ENCODE results near the gene ZMYM2. TPM values are rescaled to one million over a fixed set of nuclear protein-coding genes. Genes with fewer than 3 reads are reported as not detected.

Gene ZMYM2
- total RNA-seq, 6 experiments from 2014 or later, result 17.1 to 35.2 (median 25.9) TPM

- ATAC-seq, result no peak
- Histone ChIP-seq H3K27me3 (no peaks in the 10 kb centered on the region), H3K27ac (no peak overlapping the region), H3K36me3 (peaks cover 0 to 35% (median 14%) of the 10 kb centered on the region in 4 donors), H3K9me3 (no peaks in the 10 kb centered on the region), H3K4me1 (no peaks in the 10 kb centered on the region), H3K4me3 (no peak overlapping the region)
- WGBS (ENCODE audit: insufficient coverage, low coverage, low lambda C conversion rate, missing lambda C conversion rate), result 90% methylated on average over 2 of the region's 2 CpGs
- intact Hi-C loops (cut with DNase I), result no loop called here
- no peak for DNase-seq
- TF ChIP-seq POLR2A (IDR thresholded peaks at IDR 0.05), result no peak
- no peak for TF ChIP-seq CTCF (IDR thresholded peaks at IDR 0.05)
These were observed 33.0 kb downstream of the ZMYM2 start for GRCh38 chr13:19991531-19991930.

- no peak overlapping the region for H3K27ac ChIP-seq
- TF ChIP-seq CTCF (IDR thresholded peaks at IDR 0.05), result no peak
- TF ChIP-seq POLR2A (IDR thresholded peaks at IDR 0.05), result no peak
- H3K4me1 ChIP-seq, result no peaks in the 10 kb centered on the region
- no peaks in the 10 kb centered on the region for H3K27me3 ChIP-seq
- H3K36me3 ChIP-seq, result peaks cover 0 to 37% (median 14%) of the 10 kb centered on the region in 4 donors
- 65% methylated on average over 4 of the region's 4 CpGs for WGBS (ENCODE audit: insufficient coverage, low coverage, low lambda C conversion rate, missing lambda C conversion rate)
- DNase-seq (no peak), ATAC-seq (no peak)
- no peaks in the 10 kb centered on the region for H3K9me3 ChIP-seq
- intact Hi-C loops (cut with DNase I), result no loop called here
- H3K4me3 ChIP-seq, result no peak overlapping the region
These were observed 34.5 kb downstream of the ZMYM2 start for GRCh38 chr13:19993024-19993423.

GRCh38 chr13:19998960-19999359 lies 40.4 kb downstream of the ZMYM2 start:
- DNase-seq (no peak), ATAC-seq (no peak)
- H3K4me1 ChIP-seq, result no peaks in the 10 kb centered on the region
- H3K4me3 ChIP-seq, result no peak overlapping the region
- intact Hi-C loops (cut with DNase I), result no loop called here
- no peak overlapping the region for H3K27ac ChIP-seq
- WGBS (ENCODE audit: insufficient coverage, low coverage, low lambda C conversion rate, missing lambda C conversion rate), result 93% methylated on average over 3 of the region's 3 CpGs
- TF ChIP-seq POLR2A (IDR thresholded peaks at IDR 0.05) (no peak), CTCF (IDR thresholded peaks at IDR 0.05) (no peak)
- no peaks in the 10 kb centered on the region for H3K27me3 ChIP-seq
- peaks cover 0 to 41% (median 11%) of the 10 kb centered on the region in 4 donors for H3K36me3 ChIP-seq
- no peaks in the 10 kb centered on the region for H3K9me3 ChIP-seq

GRCh38 chr13:20000062-20000552 lies 41.6 kb downstream of the ZMYM2 start:
- 87% methylated on average over 5 of the region's 5 CpGs for WGBS (ENCODE audit: insufficient coverage, low coverage, low lambda C conversion rate, missing lambda C conversion rate)
- intact Hi-C loops (cut with DNase I), result no loop called here
- Histone ChIP-seq H3K4me3 (no peak overlapping the region), H3K9me3 (no peaks in the 10 kb centered on the region), H3K27ac (no peak overlapping the region), H3K4me1 (no peaks in the 10 kb centered on the region), H3K36me3 (peaks cover 0 to 40% (median 9%) of the 10 kb centered on the region in 4 donors), H3K27me3 (no peaks in the 10 kb centered on the region)
- TF ChIP-seq POLR2A (IDR thresholded peaks at IDR 0.05), result no peak
- no peak for TF ChIP-seq CTCF (IDR thresholded peaks at IDR 0.05)
- no peak for ATAC-seq
- no peak for DNase-seq
